ENCODE results near the gene SNCB. TPM values are rescaled to one million over a fixed set of nuclear protein-coding genes. Genes with fewer than 3 reads are reported as not detected.
A peak's percentile ranks its signal among the peaks of the same experiment; 100 is the strongest.

SNCB gene
- polyA plus RNA-seq, 5 donors: 0.19 to 0.77 (median 0.45) TPM

DNA sequence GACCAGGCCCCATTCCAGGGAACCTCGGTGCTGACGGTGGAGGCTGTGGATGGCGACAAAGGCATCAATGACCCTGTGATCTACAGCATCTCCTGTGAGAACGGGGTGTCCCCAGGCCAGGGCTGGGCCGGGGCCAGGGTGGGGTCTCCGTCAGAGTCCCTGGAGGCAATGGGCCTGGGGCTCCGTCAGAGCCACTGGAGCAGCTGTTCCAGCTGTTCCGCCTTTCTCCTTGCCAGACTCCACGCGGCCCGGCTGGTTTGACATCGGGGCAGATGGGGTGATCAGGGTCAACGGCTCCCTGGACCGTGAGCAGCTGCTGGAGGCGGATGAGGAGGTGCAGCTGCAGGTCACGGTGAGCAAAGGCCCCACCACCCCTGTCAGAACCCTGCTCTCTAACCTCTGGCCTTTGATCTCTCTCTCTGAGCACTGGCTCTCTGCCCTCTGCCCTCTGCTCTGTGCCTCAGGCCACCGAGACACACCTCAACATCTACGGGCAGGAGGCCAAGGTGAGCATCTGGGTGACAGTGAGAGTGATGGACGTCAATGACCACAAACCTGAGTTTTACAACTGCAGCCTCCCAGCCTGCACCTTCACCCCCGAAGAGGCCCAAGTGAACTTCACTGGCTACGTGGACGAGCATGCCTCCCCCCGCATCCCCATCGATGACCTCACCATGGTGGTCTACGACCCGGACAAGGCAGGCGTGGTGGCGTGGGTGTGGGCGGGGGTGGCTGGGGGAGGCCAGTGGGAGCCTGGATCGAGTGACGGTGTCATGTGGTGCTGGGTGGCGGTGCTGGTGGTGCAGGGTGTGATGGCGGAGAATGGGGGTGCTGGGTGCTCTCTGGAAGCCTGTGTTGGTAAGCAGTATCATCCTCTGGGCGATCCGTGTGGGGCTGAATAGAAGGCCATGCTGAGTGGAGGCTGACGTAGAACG lies 54.6 kb downstream of the SNCB start:
- no peak for DNase-seq

DNA sequence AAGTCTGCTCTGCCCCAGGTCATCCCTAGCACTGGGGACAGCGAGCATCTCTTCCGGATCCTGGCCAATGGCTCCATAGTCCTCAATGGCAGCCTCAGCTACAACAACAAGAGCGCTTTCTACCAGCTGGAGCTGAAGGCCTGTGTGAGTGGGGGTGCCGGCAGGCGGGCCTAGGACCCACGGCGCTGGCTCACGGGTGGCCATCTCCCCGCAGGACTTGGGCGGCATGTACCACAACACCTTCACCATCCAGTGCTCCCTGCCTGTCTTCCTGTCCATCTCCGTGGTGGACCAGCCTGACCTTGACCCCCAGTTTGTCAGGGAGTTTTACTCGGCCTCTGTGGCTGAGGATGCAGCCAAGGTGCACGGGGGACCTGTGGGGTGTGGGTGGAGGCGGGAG lies 55.3 kb downstream of the SNCB start:
- DNase-seq: no peak

DNA sequence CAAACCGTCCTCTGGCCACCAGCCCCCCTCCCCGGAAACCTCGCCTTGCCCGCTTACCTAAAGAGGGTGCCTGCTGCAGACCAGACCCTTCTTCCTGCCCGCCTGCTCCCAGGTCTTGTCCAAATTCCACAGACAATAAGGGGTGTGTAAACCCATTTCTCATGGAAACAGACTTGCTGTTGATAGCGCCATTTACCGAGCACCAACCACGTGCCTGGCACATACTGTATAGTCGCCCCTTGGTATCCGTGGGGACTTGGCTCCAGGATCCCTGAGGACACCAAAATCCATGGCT lies 56.1 kb downstream of the SNCB start:
- no peak for DNase-seq

DNA sequence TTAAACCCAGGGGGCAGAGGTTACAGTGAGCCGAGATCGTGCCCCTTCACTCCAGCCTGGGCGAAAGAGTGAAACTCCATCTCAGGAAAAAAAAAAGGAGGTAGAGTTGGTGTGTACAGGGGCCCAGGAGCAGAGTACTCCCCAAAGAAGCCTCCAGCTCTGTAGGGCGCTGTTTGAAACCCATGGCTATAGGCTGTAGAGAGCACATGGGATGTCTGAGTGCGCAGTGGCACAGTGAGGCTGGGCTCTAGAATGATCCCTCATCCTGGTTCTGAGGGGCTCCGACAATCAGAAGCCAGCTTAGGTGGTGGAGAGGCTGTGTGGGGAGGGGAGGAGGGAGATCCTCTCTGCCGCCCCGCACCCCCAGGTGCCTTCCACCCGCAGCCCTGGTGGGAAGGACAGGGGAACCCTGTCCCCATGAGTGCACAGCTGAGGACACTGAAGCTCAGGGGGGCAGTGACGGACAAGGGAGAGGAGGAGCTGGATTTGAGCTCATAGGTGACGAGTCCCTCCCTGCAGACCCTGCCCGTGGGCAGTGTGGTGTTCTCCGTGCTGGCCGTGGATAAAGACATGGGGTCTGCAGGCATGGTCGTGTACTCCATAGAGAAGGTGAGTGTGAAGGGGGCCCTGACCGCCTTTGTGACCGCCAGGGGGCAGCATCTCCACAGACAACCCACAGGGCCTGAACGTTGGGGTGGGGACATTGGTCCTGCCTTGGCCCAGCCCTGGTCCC lies 56.6 kb downstream of the SNCB start:
- DNase-seq: peak in 1 of 2 donors; percentile 36

Other genes starting within 250 kb of the SNCB start
- 10 to 100 TPM; 24.0 to 36.8 (median 33.2) TPM for gene NOP16, start 241.9 kb downstream of the SNCB start, polyA plus RNA-seq (ENCODE audit: insufficient read depth in 1 of 5, insufficient read length in 5 of 5, low replicate concordance in 1 of 5)
- 100 to 1,000 TPM in 1 of 5 donors, 10 to 100 TPM in 4; 69.4 to 121 (median 89.8) TPM for gene HIGD2A, start 241.8 kb downstream of the SNCB start, polyA plus RNA-seq (ENCODE audit: insufficient read depth in 1 of 5, insufficient read length in 5 of 5, low replicate concordance in 1 of 5)
- gene CLTB, start 214.0 kb downstream of the SNCB start, polyA plus RNA-seq (ENCODE audit: insufficient read depth in 1 of 5, insufficient read length in 5 of 5, low replicate concordance in 1 of 5): 10 to 100 TPM; 37.7 to 68.3 (median 45.7) TPM
- 10 to 100 TPM; 41.9 to 55.9 (median 51.2) TPM for gene FAF2, start 182.1 kb downstream of the SNCB start, polyA plus RNA-seq (ENCODE audit: insufficient read depth in 1 of 5, insufficient read length in 5 of 5, low replicate concordance in 1 of 5)
- 10 to 100 TPM; 31.9 to 54.4 (median 47.2) TPM for gene RNF44, start 93.1 kb downstream of the SNCB start, polyA plus RNA-seq (ENCODE audit: insufficient read depth in 1 of 5, insufficient read length in 5 of 5, low replicate concordance in 1 of 5)
- under 1 TPM; 0.33 to 0.60 (median 0.40) TPM for gene CDHR2, start 81.2 kb downstream of the SNCB start, polyA plus RNA-seq (ENCODE audit: insufficient read depth in 1 of 5, insufficient read length in 5 of 5, low replicate concordance in 1 of 5)
- gene GPRIN1, start 20.4 kb downstream of the SNCB start, polyA plus RNA-seq (ENCODE audit: insufficient read depth in 1 of 5, insufficient read length in 5 of 5, low replicate concordance in 1 of 5): 1 to 10 TPM in 3 of 5 donors, under 1 TPM in 2; 0.72 to 1.2 (median 1.0) TPM
- under 1 TPM in 2 of 5 donors, not detected in 3; 0.05 to 0.08 TPM for gene EIF4E1B, start 141 bp upstream of the SNCB start, polyA plus RNA-seq (ENCODE audit: insufficient read depth in 1 of 5, insufficient read length in 5 of 5, low replicate concordance in 1 of 5)
- 10 to 100 TPM; 25.2 to 38.3 (median 32.8) TPM for gene TSPAN17, start 16.9 kb upstream of the SNCB start, polyA plus RNA-seq (ENCODE audit: insufficient read depth in 1 of 5, insufficient read length in 5 of 5, low replicate concordance in 1 of 5)
- gene UNC5A, start 180.0 kb upstream of the SNCB start, polyA plus RNA-seq (ENCODE audit: insufficient read depth in 1 of 5, insufficient read length in 5 of 5, low replicate concordance in 1 of 5): 1 to 10 TPM in 2 of 5 donors, under 1 TPM in 3; 0.57 to 1.8 (median 0.78) TPM